Tibial artery (tissue), 4 donors: ENCODE measurements around the gene MICA.
A peak's percentile ranks its signal among the peaks of the same experiment; 100 is the strongest.
"Not testable (repeated sequence)": the region's sequence is repeated elsewhere in the genome, so short reads cannot be mapped to it uniquely, and the experiment has no call there.

Experiments
- DNase-seq, 2 donors: peaks; one replicate each; pipeline ENCODE4 v3.0.0-alpha.2; 2019
- H3K27ac ChIP-seq, 2 donors: fragments of 200-600 bp; sonication (generic) in 1 of 2; 1 replicate in 1 of 2; 2 replicates in 1 of 2; pipeline ENCODE4 v1.5.1; 2018 to 2019; ENCODE audit warnings: mild to moderate bottlenecking in 1 of 2
- H3K27me3 ChIP-seq, 2 donors: fragments of 200-600 bp; sonication (generic) in 1 of 2; one replicate each; pipeline versions ENCODE4 v1.5.1 to v1.6.0; 2016 to 2019
- H3K36me3 ChIP-seq, 3 donors: fragments of 200-600 bp; sonication (generic) in 2 of 3; one replicate each; pipeline ENCODE4 v1.5.1; 2016 to 2019; ENCODE audit warnings: mild to moderate bottlenecking in 2 of 3
- H3K4me1 ChIP-seq, 4 donors: fragments of 200-600 bp; sonication (generic) in 2 of 4; 1 replicate in 3 of 4; 2 replicates in 1 of 4; pipeline ENCODE4 v1.5.1; 2016 to 2019
- H3K4me3 ChIP-seq, 2 donors: fragments of 200-600 bp; sonication (generic) in 1 of 2; 1 replicate in 1 of 2; 2 replicates in 1 of 2; pipeline ENCODE4 v1.5.1; 2018 to 2019; ENCODE audit warnings: mild to moderate bottlenecking in 2 of 2
- H3K9me3 ChIP-seq, 3 donors: fragments of 200-600 bp; sonication (generic) in 1 of 3; one replicate each; pipeline ENCODE4 v1.5.1; 2016 to 2019
- CTCF ChIP-seq, 2 experiments: fragments of 200-600 bp in 1 of 2; fragments of 450-650 bp in 1 of 2; IDR thresholded peaks; one replicate each; pipeline ENCODE4 v1.5.1; 2017 to 2019; ENCODE audit warnings: antibody characterized with exemption in 2 of 2, mild to moderate bottlenecking in 1 of 2, moderate library complexity in 1 of 2
- intact Hi-C: fragments of 100-400 bp; cut with DNase I; formaldehyde crosslinking; loops from one replicate; pipeline ENCODE4 v1.15.0; 2023; ENCODE audit warnings: low total_unique reads

Gene MICA

GRCh38 chr6:31399589-31400466 lies 3.6 kb upstream of the MICA start:
- TF ChIP-seq CTCF (IDR thresholded peaks at IDR 0.05), result peak; percentile 84 to 92
- DNase-seq, result peak; percentile 95 to 96
- Histone ChIP-seq H3K27me3 (no peaks in the 10 kb centered on the region), H3K4me1 (peaks cover 0 to 50% (median 34%) of the 10 kb centered on the region in 4 donors), H3K9me3 (no peaks in the 10 kb centered on the region), H3K27ac (peak overlapping the region; percentile 94 to 99), H3K36me3 (peaks cover 0 to 4% (median 0%) of the 10 kb centered on the region in 3 donors), H3K4me3 (peak overlapping the region; percentile 88 to 95)
- intact Hi-C loops, result no loop called here

DNA sequence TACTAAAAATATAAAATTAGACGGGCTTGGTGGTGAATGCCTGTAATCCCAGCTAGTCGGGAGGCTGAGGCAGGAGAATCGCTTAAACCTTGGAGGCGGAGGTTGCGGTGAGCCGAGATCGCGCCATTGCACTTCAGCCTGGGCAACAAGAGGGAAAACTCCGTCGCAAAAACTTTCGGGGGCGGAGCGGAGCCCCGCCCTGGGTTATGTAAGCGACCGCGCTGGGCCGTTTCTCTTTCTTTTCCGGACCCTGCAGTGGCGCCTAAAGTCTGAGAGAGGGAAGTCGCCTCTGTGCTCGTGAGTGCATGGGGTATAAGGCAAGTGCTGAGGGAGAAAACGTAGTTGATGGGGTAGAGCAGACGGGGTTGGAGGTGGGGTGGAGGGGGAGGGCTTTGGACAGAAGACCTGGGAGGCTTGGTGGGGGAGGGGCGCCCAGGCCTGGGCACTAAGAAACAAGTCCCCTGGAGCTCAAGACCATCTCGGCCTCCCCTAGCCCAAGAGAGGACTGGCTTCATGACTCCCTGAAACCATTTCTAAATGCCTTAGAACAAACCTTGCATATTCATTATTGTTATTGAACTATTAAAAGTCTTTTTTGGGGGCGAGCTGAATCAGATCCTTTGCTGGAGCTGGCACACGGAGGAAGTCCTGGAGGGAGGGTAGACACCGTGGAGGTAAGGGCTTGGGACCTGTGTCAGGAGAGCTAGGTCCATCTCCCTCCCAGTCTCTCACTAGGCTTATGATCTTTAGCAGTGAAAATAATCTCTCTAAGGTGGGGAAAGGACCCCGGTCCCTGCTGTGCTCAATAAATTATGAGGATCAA lies 2.7 kb upstream of the MICA start:
- Histone ChIP-seq H3K27ac (peak overlapping the region; percentile 94 to 99), H3K4me1 (peaks cover 0 to 53% (median 38%) of the 10 kb centered on the region in 4 donors), H3K9me3 (no peaks in the 10 kb centered on the region), H3K36me3 (no peaks in the 10 kb centered on the region), H3K27me3 (no peaks in the 10 kb centered on the region), H3K4me3 (peak overlapping the region; percentile 88 to 95)
- TF ChIP-seq CTCF (IDR thresholded peaks at IDR 0.05), result no peak
- intact Hi-C loops, result no loop called here
- DNase-seq, result peak; percentile 85 to 92

GRCh38 chr6:31401403-31401802 lies 2.0 kb upstream of the MICA start:
- intact Hi-C loops, result no loop called here
- Histone ChIP-seq H3K36me3 (no peaks in the 10 kb centered on the region), H3K27ac (peak overlapping the region; percentile 94 to 99), H3K4me3 (peak overlapping the region; percentile 88 to 95), H3K4me1 (peaks cover 0 to 58% (median 41%) of the 10 kb centered on the region in 4 donors), H3K27me3 (no peaks in the 10 kb centered on the region), H3K9me3 (no peaks in the 10 kb centered on the region)
- TF ChIP-seq CTCF (IDR thresholded peaks at IDR 0.05), result no peak
- DNase-seq, result peak; percentile 51 to 83

DNA sequence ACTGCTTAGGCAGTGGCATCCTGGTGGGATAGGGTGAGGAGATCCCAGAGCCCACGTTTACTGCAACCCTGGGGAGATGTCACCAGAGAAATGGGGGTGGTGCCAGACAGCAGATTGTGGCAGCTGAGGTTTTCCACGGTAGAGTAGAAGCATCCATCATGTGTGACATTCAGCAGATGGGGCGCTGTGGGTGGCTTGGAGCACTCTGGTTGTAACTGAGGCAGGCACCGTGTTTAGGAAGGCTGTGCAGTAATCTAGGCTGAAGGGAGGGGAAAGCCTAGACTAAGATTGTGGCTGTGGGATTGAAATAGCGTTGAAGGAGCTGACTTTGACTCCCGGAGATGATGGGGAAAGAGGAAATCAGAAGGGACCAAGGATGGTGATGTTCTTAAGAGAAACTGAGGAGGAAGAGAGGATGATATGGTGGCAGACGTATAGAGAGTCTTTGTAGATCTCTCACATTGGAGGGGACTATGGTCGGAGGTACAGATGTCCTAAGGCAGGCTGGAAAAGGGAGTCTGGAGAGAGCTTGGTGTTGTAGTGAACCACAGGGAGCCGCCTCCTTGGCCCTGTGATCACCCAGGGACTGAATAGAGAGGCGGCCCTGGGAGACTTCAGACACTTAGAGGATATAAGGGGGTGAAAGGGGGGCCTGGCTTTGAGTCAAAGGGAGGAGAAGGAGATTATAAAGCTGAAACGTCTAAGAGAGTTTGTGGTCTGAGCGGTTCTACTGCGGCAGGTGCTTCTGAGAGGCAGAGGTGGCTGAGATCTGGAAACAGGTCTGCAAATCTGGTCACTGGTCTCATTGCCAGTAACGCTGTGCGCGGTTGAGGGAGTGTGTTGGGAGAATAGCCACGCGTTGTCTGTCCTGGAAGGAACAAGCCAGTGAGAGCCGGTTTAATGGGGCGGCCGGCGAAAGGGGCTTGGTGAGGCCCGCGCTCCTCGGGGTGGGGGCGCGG lies 792 bp upstream of the MICA start:
- Histone ChIP-seq H3K4me1 (peaks cover 0 to 58% (median 40%) of the 10 kb centered on the region in 4 donors), H3K27me3 (no peaks in the 10 kb centered on the region), H3K9me3 (no peaks in the 10 kb centered on the region), H3K4me3 (peak overlapping the region; percentile 88 to 95), H3K36me3 (no peaks in the 10 kb centered on the region), H3K27ac (peak overlapping the region; percentile 94 to 99)
- no peak for TF ChIP-seq CTCF (IDR thresholded peaks at IDR 0.05)
- peak in 1 of 2 donors; percentile 42 for DNase-seq
- intact Hi-C loops, result no loop called here

- peak overlapping the region; percentile 94 to 99 for H3K27ac ChIP-seq
- DNase-seq, H3K9me3 ChIP-seq, H3K27me3 ChIP-seq, intact Hi-C loops, H3K36me3 ChIP-seq: not testable (repeated sequence)
- peak overlapping the region; percentile 88 to 95 for H3K4me3 ChIP-seq
- H3K4me1 ChIP-seq, result peaks cover 0 to 60% (median 40%) of the 10 kb centered on the region in 4 donors
Measured at GRCh38 chr6:31404061-31404364, 618 bp downstream of the MICA start.
